Loucy (cell line): Measurements from ENCODE around the gene ZNF142.

Experiments used
- H2AFZ ChIP-seq: fragments of 200-600 bp; sonication (generic); 2 replicates; pipeline ENCODE4 v1.6.0; 2016; ENCODE audit warnings: antibody characterized with exemption, mild to moderate bottlenecking, low read length, moderate library complexity
- H3F3A ChIP-seq: fragments of 200-600 bp; 2 replicates; pipeline ENCODE4 v1.6.0; 2016; ENCODE audit warnings: antibody characterized with exemption, low read depth, mild to moderate bottlenecking
- H3K27me3 ChIP-seq: fragments of 200-600 bp; sonication (generic); 2 replicates; pipeline ENCODE4 v1.6.1; 2014; ENCODE audit warnings: low read length, mild to moderate bottlenecking; ENCODE audit not compliant: insufficient read depth, poor library complexity, severe bottlenecking
- H3K36me3 ChIP-seq: fragments of 200-600 bp; sonication (generic); 2 replicates; pipeline ENCODE4 v1.6.1; 2016; ENCODE audit warnings: low read length; ENCODE audit not compliant: insufficient read depth
- H3K4me1 ChIP-seq: fragments of 200-600 bp; sonication (generic); 2 replicates; pipeline ENCODE4 v1.5.1; 2014; ENCODE audit warnings: low read length, mild to moderate bottlenecking; ENCODE audit not compliant: insufficient read depth, poor library complexity, severe bottlenecking
- H3K4me2 ChIP-seq: fragments of 200-600 bp; sonication (generic); 2 replicates; pipeline ENCODE4 v1.6.0; 2014; ENCODE audit warnings: antibody characterized with exemption, low read length, low read depth, mild to moderate bottlenecking; ENCODE audit not compliant: poor library complexity, severe bottlenecking
- H3K4me3 ChIP-seq: fragments of 200-600 bp; sonication (generic); 2 replicates; pipeline ENCODE4 v1.5.1; 2014; ENCODE audit warnings: low read length, mild to moderate bottlenecking, mixed read lengths; ENCODE audit not compliant: poor library complexity, severe bottlenecking
- H3K79me2 ChIP-seq: fragments of 200-600 bp; sonication (generic); 2 replicates; pipeline ENCODE4 v1.6.1; 2014; ENCODE audit warnings: low read length; ENCODE audit not compliant: insufficient read depth
- H3K9ac ChIP-seq: fragments of 200-600 bp; sonication (generic); 2 replicates; pipeline ENCODE4 v1.6.0; 2014; ENCODE audit warnings: mild to moderate bottlenecking, low read depth, low read length, moderate library complexity; ENCODE audit not compliant: poor library complexity, severe bottlenecking
- H3K9me2 ChIP-seq: fragments of 200-600 bp; sonication (generic); replicated peaks from 2 replicates; pipeline ENCODE4 v1.6.1; 2016; ENCODE audit warnings: low read depth, low read length, mixed read lengths
- H3K9me3 ChIP-seq: fragments of 200-600 bp; sonication (generic); 2 replicates; pipeline ENCODE4 v1.6.1; 2014; ENCODE audit warnings: mild to moderate bottlenecking, antibody characterized with exemption, low read length, low read depth; ENCODE audit not compliant: insufficient read depth
- H4K20me1 ChIP-seq: fragments of 200-600 bp; sonication (generic); 2 replicates; pipeline ENCODE4 v1.6.0; 2014; ENCODE audit warnings: antibody characterized with exemption, low read length, mild to moderate bottlenecking; ENCODE audit not compliant: insufficient read depth, poor library complexity, severe bottlenecking
- CTCF ChIP-seq: fragments of 200-600 bp; sonication (generic); conservative IDR thresholded peaks from 2 replicates; pipeline ENCODE4 v1.5.1; 2014; ENCODE audit warnings: mild to moderate bottlenecking, antibody characterized with exemption, low read length
- EZH2phosphoT487 ChIP-seq: fragments of 200-600 bp; IDR thresholded peaks from 2 replicates; pipeline ENCODE4 v1.6.1; 2018; ENCODE audit warnings: antibody characterized with exemption, mild to moderate bottlenecking, moderate library complexity, borderline replicate concordance

The ZNF142 gene

GRCh38 chr2:218679119-218679518, 19.7 kb upstream of the ZNF142 start:
- Histone ChIP-seq H3K9ac (no peak overlapping the region), H4K20me1 (no peaks in the 10 kb centered on the region), H3K4me3 (no peak overlapping the region), H2AFZ (no peak overlapping the region), H3K9me2 (no peaks in the 10 kb centered on the region), H3K36me3 (no peaks in the 10 kb centered on the region), H3K4me2 (no peak overlapping the region), H3K9me3 (no peaks in the 10 kb centered on the region), H3K27me3 (no peaks in the 10 kb centered on the region), H3K79me2 (no peaks in the 10 kb centered on the region), H3K4me1 (no peaks in the 10 kb centered on the region), H3F3A (no peaks in the 10 kb centered on the region)
- TF ChIP-seq CTCF (no peak), EZH2phosphoT487 (no peak)

GRCh38 chr2:218671654-218672566, 12.5 kb upstream of the ZNF142 start, which contains the start of the genes RNF25 and STK36:
Gene RNF25, minus strand, starts transcription at chr2:218672002. Its CDS starts 32 bp downstream, at chr2:218671970.
Gene STK36, plus strand, starts transcription at chr2:218672086. Its CDS starts 744 bp downstream, at chr2:218672830.
- Histone ChIP-seq H3K9ac (peak within 1 kb of the TSS; percentile 88), H3F3A (no peaks in the 10 kb centered on the region), H3K36me3 (0 out of 2 replicates have a peak, but pooled peaks cover 5% of the 10 kb centered on the region), H3K9me2 (no peaks in the 10 kb centered on the region), H3K4me1 (peaks cover 20% of the 10 kb centered on the region), H4K20me1 (no peaks in the 10 kb centered on the region), H3K4me3 (peak within 1 kb of the TSS; percentile 86), H3K79me2 (peaks cover 13% of the 10 kb centered on the region), H3K4me2 (peak within 1 kb of the TSS; percentile 91), H3K27me3 (no peaks in the 10 kb centered on the region), H3K9me3 (no peaks in the 10 kb centered on the region), H2AFZ (peak within 1 kb of the TSS; percentile 87)
- TF ChIP-seq EZH2phosphoT487 (no peak), CTCF (no peak)

- Histone ChIP-seq H3K36me3 (peaks cover 9% of the 10 kb centered on the region; the same call in 1 of the 2 replicates), H3K79me2 (peaks cover 13% of the 10 kb centered on the region), H3K4me1 (peaks cover 20% of the 10 kb centered on the region)
These were observed 11.8 kb upstream of the ZNF142 start for GRCh38 chr2:218671097-218671653.

More at GRCh38 chr2:218671097-218671653, 11.8 kb upstream of the ZNF142 start:
- Histone ChIP-seq H4K20me1 (no peaks in the 10 kb centered on the region), H3K27me3 (no peaks in the 10 kb centered on the region), H3K4me2 (peak overlapping the region; percentile 91), H2AFZ (peak overlapping the region; percentile 87), H3K4me3 (peak overlapping the region; percentile 86), H3K9me3 (no peaks in the 10 kb centered on the region), H3F3A (no peaks in the 10 kb centered on the region), H3K9ac (peak overlapping the region; percentile 88), H3K9me2 (no peaks in the 10 kb centered on the region)
- TF ChIP-seq CTCF = no peak
- no peak for TF ChIP-seq EZH2phosphoT487
